H9 (cell line): ENCODE data around the gene CEP131. TPM values are rescaled to one million over a fixed set of nuclear protein-coding genes. Genes with fewer than 3 reads are reported as not detected.

Experiments used
- DNase-seq: peaks from one replicate; pipeline ENCODE4 v3.0.0-alpha.2; 2017
- H2AFZ ChIP-seq: one replicate; pipeline ENCODE4 v1.6.1; 2013; ENCODE audit warnings: mild to moderate bottlenecking, low read length, control low read depth, moderate library complexity
- H2AK5ac ChIP-seq: 2 replicates; pipeline ENCODE4 v1.6.1; 2013; ENCODE audit warnings: low read length, control low read depth, mixed read lengths; ENCODE audit not compliant: insufficient read length
- H2BK120ac ChIP-seq: one replicate; pipeline ENCODE4 v1.6.1; 2013; ENCODE audit warnings: low read depth, mild to moderate bottlenecking, low read length, control low read depth, inconsistent platforms; ENCODE audit not compliant: poor library complexity, severe bottlenecking
- H2BK12ac ChIP-seq: 2 replicates; pipeline ENCODE4 v1.6.1; 2013; ENCODE audit warnings: low read length, control low read depth, mixed read lengths, low read depth; ENCODE audit not compliant: insufficient read length
- H2BK15ac ChIP-seq: 2 replicates; pipeline ENCODE4 v1.6.1; 2013; ENCODE audit warnings: low read depth, low read length, control low read depth
- H2BK20ac ChIP-seq: one replicate; pipeline ENCODE4 v1.6.1; 2013; ENCODE audit warnings: low read depth, mild to moderate bottlenecking, low read length, control low read depth, inconsistent platforms; ENCODE audit not compliant: poor library complexity, severe bottlenecking
- H2BK5ac ChIP-seq: 2 replicates; pipeline ENCODE4 v1.6.1; 2013; ENCODE audit warnings: low read length, control low read depth, mixed read lengths; ENCODE audit not compliant: insufficient read length
- H3K14ac ChIP-seq: 2 replicates; pipeline ENCODE4 v1.6.1; 2013; ENCODE audit warnings: low read length, control low read depth; ENCODE audit not compliant: insufficient read depth
- H3K18ac ChIP-seq: 2 replicates; pipeline ENCODE4 v1.6.1; 2013; ENCODE audit warnings: low read depth, mild to moderate bottlenecking, mixed read lengths, low read length, control low read depth; ENCODE audit not compliant: insufficient read length
- H3K23ac ChIP-seq: 2 replicates; pipeline ENCODE4 v1.6.1; 2013; ENCODE audit warnings: low read length, control low read depth, mixed read lengths, low read depth; ENCODE audit not compliant: insufficient read length
- H3K23me2 ChIP-seq: 2 replicates; pipeline ENCODE4 v1.6.1; 2013; ENCODE audit warnings: low read depth, mild to moderate bottlenecking, mixed read lengths, low read length, control low read depth; ENCODE audit not compliant: insufficient read length, poor library complexity, severe bottlenecking
- H3K27ac ChIP-seq: 2 replicates; pipeline ENCODE4 v1.5.1; 2013; ENCODE audit warnings: low read length, control low read depth, mixed read lengths, low read depth; ENCODE audit not compliant: insufficient read length
- H3K27me3 ChIP-seq: 2 replicates; pipeline ENCODE4 v1.6.1; 2013; ENCODE audit warnings: low read length, control low read depth, inconsistent platforms; ENCODE audit not compliant: insufficient read depth
- H3K4ac ChIP-seq: 2 replicates; pipeline ENCODE4 v1.6.1; 2013; ENCODE audit warnings: low read depth, mild to moderate bottlenecking, control low read depth, inconsistent platforms, low read length, moderate library complexity
- H3K4me1 ChIP-seq: 2 replicates; pipeline ENCODE4 v1.6.1; 2013; ENCODE audit warnings: low read length, control low read depth, inconsistent platforms; ENCODE audit not compliant: insufficient read depth
- H3K4me2 ChIP-seq: 2 replicates; pipeline ENCODE4 v1.6.1; 2013; ENCODE audit warnings: low read length, control low read depth, mixed read lengths; ENCODE audit not compliant: insufficient read length, insufficient read depth
- H3K56ac ChIP-seq: 2 replicates; pipeline ENCODE4 v1.6.1; 2013; ENCODE audit warnings: low read depth, mild to moderate bottlenecking, mixed read lengths, low read length, control low read depth; ENCODE audit not compliant: insufficient read length
- H3K79me1 ChIP-seq: 2 replicates; pipeline ENCODE4 v1.6.1; 2013; ENCODE audit warnings: low read depth, mild to moderate bottlenecking, moderate library complexity, low read length, control low read depth, inconsistent platforms; ENCODE audit not compliant: insufficient read depth, poor library complexity, severe bottlenecking
- H3K79me2 ChIP-seq: 2 replicates; pipeline ENCODE4 v1.6.1; 2013; ENCODE audit warnings: low read length, control low read depth, inconsistent platforms; ENCODE audit not compliant: insufficient read depth
- H3K9ac ChIP-seq: 2 replicates; pipeline ENCODE4 v1.6.1; 2013; ENCODE audit warnings: low read length, control low read depth, mixed read lengths; ENCODE audit not compliant: insufficient read length; ENCODE audit errors: extremely low read depth
- H3K9me3 ChIP-seq: one replicate; pipeline ENCODE4 v1.6.1; 2013; ENCODE audit warnings: low read depth, low read length, inconsistent platforms; ENCODE audit not compliant: control insufficient read depth
- H3T11ph ChIP-seq: one replicate; pipeline ENCODE4 v1.6.1; 2013; ENCODE audit warnings: mild to moderate bottlenecking, low read length, control low read depth, inconsistent platforms
- H4K20me1 ChIP-seq: one replicate; pipeline ENCODE4 v1.6.1; 2013; ENCODE audit not compliant: control insufficient read depth, insufficient read length, insufficient read depth
- H4K5ac ChIP-seq: 2 replicates; pipeline ENCODE4 v1.6.1; 2013; ENCODE audit warnings: low read depth, mild to moderate bottlenecking, mixed read lengths, low read length, control low read depth; ENCODE audit not compliant: insufficient read length
- H4K8ac ChIP-seq: replicated peaks from 2 replicates; pipeline ENCODE4 v1.6.1; 2013; ENCODE audit warnings: low read length, control low read depth, mixed read lengths, low read depth; ENCODE audit not compliant: insufficient read length
- H4K91ac ChIP-seq: 2 replicates; pipeline ENCODE4 v1.6.1; 2013; ENCODE audit warnings: low read depth, mild to moderate bottlenecking, moderate library complexity, mixed read lengths, low read length, control low read depth; ENCODE audit not compliant: insufficient read length
- H3K27ac Mint-ChIP-seq, 3 experiments: 2 replicates in 2 of 3; 3 replicates in 1 of 3; pipeline ENCODE4 v1.8.0; 2020 to 2021; ENCODE audit warnings: mixed read lengths in 3 of 3, mild to moderate bottlenecking in 1 of 3, moderate library complexity in 1 of 3
- H3K27me3 Mint-ChIP-seq: 2 replicates; pipeline ENCODE4 v1.8.0; 2021; ENCODE audit warnings: low read depth, mild to moderate bottlenecking, moderate library complexity, mixed read lengths
- H3K36me3 Mint-ChIP-seq, 3 experiments: 2 replicates in 2 of 3; 3 replicates in 1 of 3; pipeline ENCODE4 v1.8.0; 2020 to 2021; ENCODE audit warnings: low read depth in 3 of 3, mixed read lengths in 3 of 3; ENCODE audit not compliant: insufficient read depth in 1 of 3
- H3K4me1 Mint-ChIP-seq, 2 experiments: 2 replicates each; pipeline ENCODE4 v1.8.0; 2020; ENCODE audit warnings: mixed read lengths in 2 of 2
- H3K4me3 Mint-ChIP-seq, 2 experiments: 2 replicates in 1 of 2; 3 replicates in 1 of 2; pipeline ENCODE4 v1.8.0; 2020 to 2021; ENCODE audit warnings: mild to moderate bottlenecking in 2 of 2, mixed read lengths in 2 of 2, moderate library complexity in 1 of 2
- H3K9me3 Mint-ChIP-seq, 2 experiments: 2 replicates in 1 of 2; 3 replicates in 1 of 2; pipeline ENCODE4 v1.8.0; 2020; ENCODE audit warnings: mild to moderate bottlenecking in 2 of 2, mixed read lengths in 2 of 2, moderate library complexity in 1 of 2
- CTCF ChIP-seq: fragments of 200-600 bp; sonication (generic); conservative IDR thresholded peaks from 3 replicates; pipeline ENCODE4 v1.8.0; 2021; ENCODE audit warnings: antibody characterized with exemption, mild to moderate bottlenecking
- WGBS: extraction: QIAGEN DNeasy Blood & Tissue Kit; methylation state at CpG from one replicate; pipeline ENCODE4 v1.1.7; 2013; ENCODE audit warnings: missing lambda C conversion rate, low lambda C conversion rate, mixed read lengths; ENCODE audit not compliant: insufficient read length; ENCODE audit errors: extremely low coverage; 5-methylcytosine and 5-hydroxymethylcytosine counted together
- total RNA-seq: library from RNA; stranded (reverse); gene quantifications from 2 replicates; pipeline ENCODE4 v1.2.1, GENCODE V29; 2021

CEP131 gene
- total RNA-seq, 1 experiment from 2014 or later, result 16.3 TPM

GRCh38 chr17:81166033-81166492 lies 56.7 kb downstream of the CEP131 start, which contains the start of gene AATK:
Gene AATK (minus strand): TSS chr17:81166221. CDS start chr17:81165992, 229 bp downstream.
- H3K9me3 Mint-ChIP-seq, result no peaks in the 10 kb centered on the region
- Histone ChIP-seq H2BK12ac (no peak within 1 kb of the TSS), H3K23ac (no peak within 1 kb of the TSS), H3K9ac (no peak within 1 kb of the TSS), H4K8ac (no peak within 1 kb of the TSS), H3K18ac (no peak within 1 kb of the TSS), H3K4me1 (no peaks in the 10 kb centered on the region), H3K4ac (no peak within 1 kb of the TSS), H3K23me2 (peaks cover 3% of the 10 kb centered on the region), H3K27ac (no peak within 1 kb of the TSS), H2AK5ac (no peak within 1 kb of the TSS), H2BK20ac (no peak within 1 kb of the TSS), H4K5ac (no peak within 1 kb of the TSS), H2AFZ (no peak within 1 kb of the TSS), H4K20me1 (peaks cover 4% of the 10 kb centered on the region), H3K14ac (peak within 1 kb of the TSS; percentile 26), H2BK15ac (no peak within 1 kb of the TSS), H3K79me2 (no peaks in the 10 kb centered on the region), H3K79me1 (no peaks in the 10 kb centered on the region), H2BK5ac (no peak within 1 kb of the TSS), H3K56ac (no peak within 1 kb of the TSS), H2BK120ac (no peak within 1 kb of the TSS), H3T11ph (no peak within 1 kb of the TSS), H4K91ac (no peak within 1 kb of the TSS), H3K9me3 (no peaks in the 10 kb centered on the region), H3K27me3 (no peaks in the 10 kb centered on the region), H3K4me2 (no peak within 1 kb of the TSS)
- TF ChIP-seq CTCF, result no peak
- no peaks in the 10 kb centered on the region for H3K4me1 Mint-ChIP-seq
- no peak within 1 kb of the TSS for H3K27ac Mint-ChIP-seq
- H3K4me3 Mint-ChIP-seq, result peak within 1 kb of the TSS; percentile 57 to 73
- H3K36me3 Mint-ChIP-seq, result no peaks in the 10 kb centered on the region
- peaks cover 14% of the 10 kb centered on the region for H3K27me3 Mint-ChIP-seq
- WGBS, result no CpG with 5 or more reads among the region's 62 CpGs
- DNase-seq, result no peak
